OCI-LY7 (cell line): ENCODE measurements around the gene OR3A3. TPM values are rescaled to one million over a fixed set of nuclear protein-coding genes. Genes with fewer than 3 reads are reported as not detected.

Source experiments
- BruUV-seq: library from RNA; stranded (reverse); fragments of 400-500 nt; replicated peaks from 2 replicates; lab custom pipeline; 2021; lab: Mats Ljungman, UMichigan
- CTCF ChIA-PET: fragments of 300-600 bp; sonication (Branson Sonifier 250); formaldehyde crosslinking; loops from one replicate; lab custom pipeline; 2022; ENCODE audit warnings: antibody characterized with exemption; ENCODE audit not compliant: unreplicated experiment; lab: Charles Lee
- POLR2A ChIA-PET: fragments of 300-600 bp; sonication (Branson Sonifier 250); formaldehyde crosslinking; loops from one replicate; lab custom pipeline; 2022; ENCODE audit warnings: antibody characterized with exemption; lab: Charles Lee
- DNase-seq: peaks from one replicate; pipeline ENCODE4 v3.0.0-alpha.2; 2015; ENCODE audit warnings: low spot score
- H2AFZ ChIP-seq: fragments of 200-600 bp; sonication (generic), shearing (Covaris generic); 2 replicates; pipeline ENCODE4 v1.6.1; 2014; ENCODE audit warnings: mild to moderate bottlenecking, antibody characterized with exemption, low read length, moderate library complexity
- H3K27ac ChIP-seq: fragments of 200-600 bp; sonication (generic); 2 replicates; pipeline ENCODE4 v1.5.1; 2014; ENCODE audit warnings: mixed run types, low read depth, mild to moderate bottlenecking, moderate library complexity, low read length, inconsistent platforms; ENCODE audit not compliant: poor library complexity, severe bottlenecking
- H3K36me3 ChIP-seq: fragments of 200-600 bp; sonication (generic); 2 replicates; pipeline ENCODE4 v1.6.1; 2014; ENCODE audit warnings: mild to moderate bottlenecking, antibody characterized with exemption, low read length, moderate library complexity, mixed read lengths; ENCODE audit not compliant: insufficient read depth
- H3K4me1 ChIP-seq: fragments of 200-600 bp; sonication (generic); 2 replicates; pipeline ENCODE4 v1.5.1; 2014; ENCODE audit warnings: mild to moderate bottlenecking, low read length; ENCODE audit not compliant: insufficient read depth, poor library complexity, severe bottlenecking
- H3K4me2 ChIP-seq: fragments of 200-600 bp; sonication (generic); 2 replicates; pipeline ENCODE4 v1.6.1; 2014; ENCODE audit warnings: mild to moderate bottlenecking, low read length
- H3K4me3 ChIP-seq: fragments of 200-600 bp; sonication (generic); 2 replicates; pipeline ENCODE4 v1.5.1; 2014; ENCODE audit warnings: mild to moderate bottlenecking, low read depth, low read length; ENCODE audit not compliant: poor library complexity, severe bottlenecking
- H3K79me2 ChIP-seq: fragments of 200-600 bp; sonication (generic); 2 replicates; pipeline ENCODE4 v1.6.1; 2016; ENCODE audit warnings: low read depth, mild to moderate bottlenecking, low read length, moderate library complexity, mixed read lengths; ENCODE audit not compliant: insufficient read depth
- H3K9me2 ChIP-seq: fragments of 200-600 bp; sonication (generic); 2 replicates; pipeline ENCODE4 v1.6.1; 2016; ENCODE audit warnings: mild to moderate bottlenecking, low read length, mixed read lengths; ENCODE audit not compliant: insufficient read depth
- H3K9me3 ChIP-seq: fragments of 200-600 bp; sonication (generic); 2 replicates; pipeline ENCODE4 v1.6.1; 2014; ENCODE audit warnings: mild to moderate bottlenecking, mixed run types, low read length, mixed read lengths
- H4K20me1 ChIP-seq: fragments of 200-600 bp; sonication (generic); 2 replicates; pipeline ENCODE4 v1.6.1; 2014; ENCODE audit warnings: mild to moderate bottlenecking, antibody characterized with exemption, low read length, moderate library complexity, mixed read lengths; ENCODE audit not compliant: insufficient read depth
- CTCF ChIP-seq: fragments of 200-600 bp; sonication (generic); conservative IDR thresholded peaks from 2 replicates; pipeline ENCODE4 v1.5.1; 2014; ENCODE audit warnings: mild to moderate bottlenecking, antibody characterized with exemption, low read length, moderate library complexity, mixed read lengths
- EZH2phosphoT487 ChIP-seq: fragments of 200-600 bp; sonication (generic); IDR thresholded peaks from 2 replicates; pipeline ENCODE4 v1.6.1; 2018; ENCODE audit warnings: low read depth, borderline replicate concordance, mild to moderate bottlenecking, mixed run types, antibody characterized with exemption, low read length, moderate library complexity, mixed read lengths
- intact Hi-C: fragments of 100-400 bp; cut with micrococcal nuclease; formaldehyde crosslinking; loops from one replicate; pipeline ENCODE4 v1.10.0; 2022; ENCODE audit not compliant: unreplicated experiment
- total RNA-seq, 2 experiments: library from RNA; depleted of rRNA in 1 of 2; stranded (reverse); fragments of >200 nt in 1 of 2; shearing (Covaris generic) in 1 of 2; gene quantifications; 2 replicates each; pipeline ENCODE4 v1.2.3, GENCODE V29; 2014 to 2022

OR3A3 gene
- total RNA-seq, 2 experiments from 2014 or later: not detected

DNA sequence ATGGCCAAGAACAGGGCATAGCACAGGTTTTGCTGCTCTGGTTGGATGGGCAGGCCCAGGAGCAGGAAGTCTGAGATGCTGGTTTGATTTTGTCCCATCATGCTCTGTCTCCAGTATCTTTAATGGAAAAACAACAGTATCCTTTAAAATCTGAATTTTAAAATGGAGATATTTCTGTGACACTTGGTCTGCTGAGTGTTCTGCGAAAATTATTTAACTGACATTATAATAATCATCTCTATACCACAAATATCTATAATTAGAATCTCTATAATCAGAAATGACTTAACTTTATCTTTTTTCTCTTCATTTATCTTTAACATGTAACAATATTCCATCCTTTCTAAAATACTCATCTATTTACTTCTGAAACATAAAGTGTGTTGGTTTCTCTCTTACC, 12.9 kb upstream of the OR3A3 start, which contains the start of gene OR1E1:
TSS of gene OR1E1 (minus strand) at position 101 of the 400 bp plus-strand sequence. CDS start at position 101, 0 bp downstream.
- Histone ChIP-seq H3K9me2 (peaks cover 3% of the 10 kb centered on the region; the same call in 1 of the 2 replicates), H3K4me2 (no peak within 1 kb of the TSS), H3K4me3 (no peak within 1 kb of the TSS), H3K4me1 (no peaks in the 10 kb centered on the region), H3K27ac (no peak within 1 kb of the TSS), H2AFZ (no peak within 1 kb of the TSS), H4K20me1 (no peaks in the 10 kb centered on the region), H3K9me3 (no peaks in the 10 kb centered on the region), H3K36me3 (no peaks in the 10 kb centered on the region), H3K79me2 (no peaks in the 10 kb centered on the region)
- ChIA-PET POLR2A (no interaction called here), CTCF (no interaction called here)
- intact Hi-C loops: no loop called here
- BruUV-seq: no TSS peak
- no peak for TF ChIP-seq EZH2phosphoT487
- TF ChIP-seq CTCF: no peak
- DNase-seq: no peak

GRCh38 chr17:3400055-3400454, 11.1 kb upstream of the OR3A3 start:
- no TSS peak for BruUV-seq
- POLR2A ChIA-PET: no interaction called here

More at GRCh38 chr17:3400055-3400454, 11.1 kb upstream of the OR3A3 start:
- Histone ChIP-seq H3K79me2 (no peaks in the 10 kb centered on the region), H3K27ac (no peak overlapping the region), H3K4me1 (no peaks in the 10 kb centered on the region), H3K4me3 (no peak overlapping the region), H3K9me3 (no peaks in the 10 kb centered on the region), H4K20me1 (no peaks in the 10 kb centered on the region), H3K4me2 (no peak overlapping the region), H3K36me3 (no peaks in the 10 kb centered on the region), H3K9me2 (no peaks in the 10 kb centered on the region), H2AFZ (no peak overlapping the region)
- intact Hi-C loops: no loop called here
- no peak for DNase-seq
- CTCF ChIA-PET: no interaction called here
- TF ChIP-seq EZH2phosphoT487 (no peak), CTCF (no peak)
